ENCODE measurements around the gene BMPR2. TPM values are rescaled to one million over a fixed set of nuclear protein-coding genes. Genes with fewer than 3 reads are reported as not detected.

BMPR2 gene
- total RNA-seq, 1 experiment from 2014 or later = 10.0 TPM

DNA sequence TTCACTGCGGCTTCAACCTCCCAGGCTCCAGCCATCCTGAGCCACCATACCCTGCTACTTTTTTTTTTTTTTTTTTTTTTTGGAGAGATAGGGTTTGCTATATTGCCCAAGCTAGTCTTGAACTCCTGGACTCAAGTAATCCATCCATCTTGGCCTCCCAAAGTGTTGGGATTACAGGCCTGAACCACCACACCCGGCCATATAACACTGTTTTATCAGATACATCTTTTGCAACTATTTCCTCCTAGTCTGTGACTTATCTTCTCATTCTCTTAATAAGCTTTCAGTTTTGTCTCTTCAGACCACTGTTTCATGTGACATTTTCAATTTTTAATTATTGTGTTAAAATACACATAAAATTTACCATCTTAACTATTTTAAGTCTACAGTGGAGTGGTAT is 223.0 kb downstream of the BMPR2 start:
- H4K20me1 ChIP-seq (ENCODE audit: low read length) = no peaks in the 10 kb centered on the region
- POLR2A ChIA-PET (ENCODE audit: unreplicated experiment) = no interaction called here
- CTCF ChIA-PET = no interaction called here
- ATAC-seq = no peak
- H3K4me1 ChIP-seq (ENCODE audit: insufficient read depth, low read length) = no peaks in the 10 kb centered on the region
- no peak overlapping the region for H3K9ac ChIP-seq (ENCODE audit: low read length)
- no peaks in the 10 kb centered on the region for H3K36me3 ChIP-seq (ENCODE audit: low read depth, low read length)
- DNase-seq = no peak
- H2AFZ ChIP-seq (ENCODE audit: low read length) = no peak overlapping the region
- BruUV-seq (replicated peaks) = no TSS peak
- TF ChIP-seq EZH2phosphoT487 (IDR thresholded peaks at IDR 0.05; ENCODE audit: borderline replicate concordance, low read length) (no peak), CTCF (conservative IDR thresholded peaks at IDR 0.05; ENCODE audit: low read depth, low read length) (no peak), EZH2 (IDR thresholded peaks at IDR 0.05; ENCODE audit: low read length, unreplicated experiment) (no peak)
- H3K4me2 ChIP-seq (ENCODE audit: low read length) = no peak overlapping the region
- H3K79me2 ChIP-seq (ENCODE audit: low read length) = no peaks in the 10 kb centered on the region
- no peak overlapping the region for H3K4me3 ChIP-seq (ENCODE audit: low read length)
- intact Hi-C loops (cut with micrococcal nuclease) = no loop called here
- no peaks in the 10 kb centered on the region for H3K9me2 ChIP-seq (replicated peaks; ENCODE audit: low read length)
- no peaks in the 10 kb centered on the region for H3K27me3 ChIP-seq (ENCODE audit: low read length)
- H3K9me3 ChIP-seq (ENCODE audit: low read length) = no peaks in the 10 kb centered on the region
- no peaks in the 10 kb centered on the region for H3F3A ChIP-seq (ENCODE audit: low read length, unreplicated experiment)
- H3K27ac ChIP-seq (ENCODE audit: low read length) = no peak overlapping the region

DNA sequence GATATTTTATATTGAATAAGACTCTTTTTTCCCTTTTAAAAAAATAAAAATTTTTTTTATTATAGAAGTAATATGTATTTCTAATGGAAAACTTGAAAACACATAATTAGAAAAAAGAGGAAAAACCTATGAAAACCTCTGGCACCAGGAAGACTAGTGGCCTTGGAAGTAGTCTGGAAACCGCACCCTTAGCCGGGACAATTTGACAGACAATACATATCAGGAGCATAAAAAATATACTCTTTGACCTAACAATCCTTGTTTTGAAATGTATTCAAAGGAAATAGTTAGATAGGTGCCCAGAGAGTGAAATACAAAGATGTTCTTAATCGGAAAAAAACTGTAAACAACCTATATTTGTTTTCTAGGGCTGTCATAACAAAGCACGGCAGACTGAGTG is 223.8 kb downstream of the BMPR2 start:
- no peak overlapping the region for H3K9ac ChIP-seq (ENCODE audit: low read length)
- H3K9me3 ChIP-seq (ENCODE audit: low read length) = no peaks in the 10 kb centered on the region
- DNase-seq (no peak), ATAC-seq (no peak)
- no peaks in the 10 kb centered on the region for H3F3A ChIP-seq (ENCODE audit: low read length, unreplicated experiment)
- no peaks in the 10 kb centered on the region for H3K36me3 ChIP-seq (ENCODE audit: low read depth, low read length)
- H3K27ac ChIP-seq (ENCODE audit: low read length) = no peak overlapping the region
- H2AFZ ChIP-seq (ENCODE audit: low read length) = 0 out of 2 replicates have a peak overlapping the region, but pooled peaks have one; percentile 19
- POLR2A ChIA-PET (ENCODE audit: unreplicated experiment) = no interaction called here
- CTCF ChIA-PET = no interaction called here
- no peaks in the 10 kb centered on the region for H4K20me1 ChIP-seq (ENCODE audit: low read length)
- no peaks in the 10 kb centered on the region for H3K79me2 ChIP-seq (ENCODE audit: low read length)
- H3K27me3 ChIP-seq (ENCODE audit: low read length) = no peaks in the 10 kb centered on the region
- no peaks in the 10 kb centered on the region for H3K4me1 ChIP-seq (ENCODE audit: insufficient read depth, low read length)
- intact Hi-C loops (cut with micrococcal nuclease) = no loop called here
- no TSS peak for BruUV-seq (replicated peaks)
- no peaks in the 10 kb centered on the region for H3K9me2 ChIP-seq (replicated peaks; ENCODE audit: low read length)
- no peak overlapping the region for H3K4me3 ChIP-seq (ENCODE audit: low read length)
- no peak overlapping the region for H3K4me2 ChIP-seq (ENCODE audit: low read length)
- TF ChIP-seq CTCF (conservative IDR thresholded peaks at IDR 0.05; ENCODE audit: low read depth, low read length) (no peak), EZH2 (IDR thresholded peaks at IDR 0.05; ENCODE audit: low read length, unreplicated experiment) (no peak), EZH2phosphoT487 (IDR thresholded peaks at IDR 0.05; ENCODE audit: borderline replicate concordance, low read length) (no peak)

DNA sequence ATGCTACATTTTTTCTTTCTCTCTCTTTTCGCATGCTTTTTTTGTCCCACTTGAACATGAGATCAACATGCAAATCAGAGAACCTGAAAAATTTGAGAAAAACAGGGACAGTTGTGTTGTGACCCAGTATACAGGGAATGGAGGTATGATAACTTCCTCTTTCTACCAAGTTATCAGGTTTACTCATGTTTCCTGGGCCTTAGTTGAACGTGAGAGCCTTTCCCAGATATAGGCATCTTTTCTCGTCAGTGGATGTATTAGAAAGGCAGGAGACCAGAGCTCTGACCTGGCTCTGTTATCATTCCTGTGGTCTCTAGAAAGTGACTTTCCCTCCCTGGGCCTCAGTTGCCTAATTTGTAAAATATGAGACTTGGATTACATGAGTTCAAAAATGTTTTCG is 228.6 kb downstream of the BMPR2 start:
- no peak for ATAC-seq
- no peaks in the 10 kb centered on the region for H3K9me2 ChIP-seq (replicated peaks; ENCODE audit: low read length)
- no peaks in the 10 kb centered on the region for H4K20me1 ChIP-seq (ENCODE audit: low read length)
- no peaks in the 10 kb centered on the region for H3K9me3 ChIP-seq (ENCODE audit: low read length)
- no peak overlapping the region for H3K4me3 ChIP-seq (ENCODE audit: low read length)
- intact Hi-C loops (cut with micrococcal nuclease) = no loop called here
- CTCF ChIA-PET = no interaction called here
- H3K4me1 ChIP-seq (ENCODE audit: insufficient read depth, low read length) = no peaks in the 10 kb centered on the region
- POLR2A ChIA-PET (ENCODE audit: unreplicated experiment) = no interaction called here
- no peaks in the 10 kb centered on the region for H3K79me2 ChIP-seq (ENCODE audit: low read length)
- no TSS peak for BruUV-seq (replicated peaks)
- no peak overlapping the region for H3K9ac ChIP-seq (ENCODE audit: low read length)
- no peaks in the 10 kb centered on the region for H3F3A ChIP-seq (ENCODE audit: low read length, unreplicated experiment)
- H3K4me2 ChIP-seq (ENCODE audit: low read length) = no peak overlapping the region
- TF ChIP-seq EZH2phosphoT487 (IDR thresholded peaks at IDR 0.05; ENCODE audit: borderline replicate concordance, low read length) (no peak), EZH2 (IDR thresholded peaks at IDR 0.05; ENCODE audit: low read length, unreplicated experiment) (no peak), CTCF (conservative IDR thresholded peaks at IDR 0.05; ENCODE audit: low read depth, low read length) (no peak)
- no peak for DNase-seq
- no peaks in the 10 kb centered on the region for H3K36me3 ChIP-seq (ENCODE audit: low read depth, low read length)
- no peak overlapping the region for H3K27ac ChIP-seq (ENCODE audit: low read length)
- H3K27me3 ChIP-seq (ENCODE audit: low read length) = no peaks in the 10 kb centered on the region
- H2AFZ ChIP-seq (ENCODE audit: low read length) = no peak overlapping the region

Data from PC-3 (cell line).